GM21723 (cell line): ENCODE results near the gene GALNT9.
"Not testable (repeated sequence)": the region's sequence is repeated elsewhere in the genome, so short reads cannot be mapped to it uniquely, and the experiment has no call there.

Source experiments
- ATAC-seq: cut with Tn5 transposase; IDR thresholded peaks from one replicate; pipeline ENCODE4 v1.9.1; 2021; ENCODE audit warnings: mild to moderate bottlenecking, moderate library complexity; ENCODE audit not compliant: unreplicated experiment

GALNT9 gene

GRCh38 chr12:132253698-132254480 lies 75.5 kb downstream of the GALNT9 start:
- ATAC-seq = no peak

GRCh38 chr12:132252981-132253380 lies 76.4 kb downstream of the GALNT9 start:
- ATAC-seq = not testable (repeated sequence)

- ATAC-seq = no peak
Observed at GRCh38 chr12:132251741-132252490, 77.5 kb downstream of the GALNT9 start.

- no peak for ATAC-seq
Observed at GRCh38 chr12:132251310-132251709, 78.1 kb downstream of the GALNT9 start.

GRCh38 chr12:132250707-132251106 lies 78.7 kb downstream of the GALNT9 start:
- ATAC-seq = no peak

- ATAC-seq = no peak
Observed at GRCh38 chr12:132249689-132250478, 79.5 kb downstream of the GALNT9 start.

- no peak for ATAC-seq
Observed at GRCh38 chr12:132248453-132249167, 80.8 kb downstream of the GALNT9 start.

GRCh38 chr12:132247718-132248452 lies 81.5 kb downstream of the GALNT9 start:
- no peak for ATAC-seq

GRCh38 chr12:132246997-132247717 lies 82.2 kb downstream of the GALNT9 start:
- ATAC-seq = no peak

- ATAC-seq = no peak
Observed at GRCh38 chr12:132245521-132246101, 83.8 kb downstream of the GALNT9 start.

GRCh38 chr12:132244724-132245295 lies 84.6 kb downstream of the GALNT9 start:
- ATAC-seq = no peak

- no peak for ATAC-seq
Observed at GRCh38 chr12:132243596-132244310, 85.6 kb downstream of the GALNT9 start.

- ATAC-seq = not testable (repeated sequence)
Observed at GRCh38 chr12:132243171-132243570, 86.2 kb downstream of the GALNT9 start.

- not testable (repeated sequence) for ATAC-seq
Observed at GRCh38 chr12:132240669-132241007, 88.8 kb downstream of the GALNT9 start.

- ATAC-seq = no peak
Observed at GRCh38 chr12:132239796-132240668, 89.4 kb downstream of the GALNT9 start.

GRCh38 chr12:132239392-132239791 lies 90.0 kb downstream of the GALNT9 start:
- ATAC-seq = no peak

- no peak for ATAC-seq
Observed at GRCh38 chr12:132238884-132239283, 90.5 kb downstream of the GALNT9 start.
